B cell (primary cell): ENCODE measurements around the gene CDKAL1. TPM values are rescaled to one million over a fixed set of nuclear protein-coding genes. Genes with fewer than 3 reads are reported as not detected.

Experiments used
- ATAC-seq: fragments of 200-7000 bp; cut with Tn5 transposase; one replicate; pipeline ENCODE4 v1.10.0; 2021; ENCODE audit warnings: low read depth, mild to moderate bottlenecking, moderate number of reproducible peaks, moderate library complexity
- CTCF ChIA-PET: fragments of 350-600 bp; sonication (Branson Sonifier 250); formaldehyde crosslinking; loops from one replicate; lab custom pipeline; 2021; ENCODE audit warnings: antibody characterized with exemption, inconsistent platforms; lab: Charles Lee
- POLR2A ChIA-PET: fragments of 350-600 bp; sonication (Branson Sonifier 250); formaldehyde crosslinking; loops from one replicate; lab custom pipeline; 2021; ENCODE audit warnings: antibody characterized with exemption; lab: Charles Lee
- DNase-seq: peaks from one replicate; pipeline ENCODE4 v3.0.0; 2013
- H2AFZ ChIP-seq: 2 replicates; pipeline ENCODE4 v1.6.1; 2012; ENCODE audit warnings: mild to moderate bottlenecking, low read depth, low read length; ENCODE audit not compliant: insufficient read depth, poor library complexity, severe bottlenecking
- H3K27ac ChIP-seq, 2 donors: 1 replicate in 1 of 2; 2 replicates in 1 of 2; pipeline ENCODE4 v1.5.1; 2012 to 2013; ENCODE audit warnings: low read length in 2 of 2, mild to moderate bottlenecking in 2 of 2, moderate library complexity in 1 of 2
- H3K27me3 ChIP-seq, 4 experiments: fragments of 200-600 bp in 1 of 4; sonication (generic) in 1 of 4; replicated peaks in 1 of 4; 1 replicate in 2 of 4; 2 replicates in 2 of 4; pipeline versions ENCODE4 v1.6.1 to v1.7.0; 2013 to 2016; ENCODE audit warnings: low read length in 3 of 4, mild to moderate bottlenecking in 2 of 4, mixed read lengths in 1 of 4, moderate library complexity in 1 of 4; ENCODE audit not compliant: insufficient read depth in 4 of 4, control insufficient read depth in 3 of 4; ENCODE audit errors: control extremely low read depth in 1 of 4
- H3K36me3 ChIP-seq, 2 experiments: replicated peaks in 1 of 2; 1 replicate in 1 of 2; 2 replicates in 1 of 2; pipeline versions ENCODE4 v1.6.1 to v1.7.1; 2013; ENCODE audit warnings: low read length in 1 of 2; ENCODE audit not compliant: insufficient read depth in 2 of 2, control insufficient read depth in 1 of 2; ENCODE audit errors: control extremely low read depth in 1 of 2, extremely low read depth in 1 of 2
- H3K4me1 ChIP-seq, 2 donors: fragments of 200-600 bp in 1 of 2; sonication (generic) in 1 of 2; 1 replicate in 1 of 2; 2 replicates in 1 of 2; pipeline versions ENCODE4 v1.5.1 to v1.6.1; 2013 to 2017; ENCODE audit warnings: low read length in 2 of 2; ENCODE audit not compliant: control insufficient read depth in 2 of 2, insufficient read depth in 2 of 2
- H3K4me2 ChIP-seq: replicated peaks from 2 replicates; pipeline ENCODE3; 2012; ENCODE audit warnings: mild to moderate bottlenecking, low read depth, low read length; ENCODE audit not compliant: poor library complexity, severe bottlenecking
- H3K4me3 ChIP-seq, 5 experiments: fragments of 200-600 bp in 1 of 5; sonication (generic) in 1 of 5; 1 replicate in 3 of 5; 2 replicates in 2 of 5; pipeline versions ENCODE4 v1.5.1 to v1.7.0; 2011 to 2016; ENCODE audit warnings: low read length in 4 of 5, mild to moderate bottlenecking in 4 of 5, low read depth in 2 of 5, control low read depth in 1 of 5, moderate library complexity in 1 of 5; ENCODE audit not compliant: insufficient read depth in 1 of 5; ENCODE audit errors: control extremely low read depth in 1 of 5, extremely low read depth in 1 of 5
- H3K79me2 ChIP-seq: fragments of 200-600 bp; sonication (generic); one replicate; pipeline ENCODE4 v1.6.0; 2016; ENCODE audit warnings: low read length; ENCODE audit not compliant: control insufficient read depth, insufficient read depth
- H3K9ac ChIP-seq: fragments of 200-600 bp; sonication (generic); 2 replicates; pipeline ENCODE4 v1.6.1; 2017; ENCODE audit warnings: mild to moderate bottlenecking, low read length, moderate library complexity
- H3K9me3 ChIP-seq, 3 donors: one replicate each; pipeline versions ENCODE4 v1.6.1 to v1.7.1; 2013; ENCODE audit warnings: low read length in 2 of 3; ENCODE audit not compliant: control insufficient read depth in 2 of 3, insufficient read depth in 1 of 3; ENCODE audit errors: control extremely low read depth in 1 of 3
- H4K20me1 ChIP-seq: 2 replicates; pipeline ENCODE4 v1.6.0; 2012; ENCODE audit warnings: mild to moderate bottlenecking, low read length; ENCODE audit not compliant: insufficient read depth, control insufficient read depth, poor library complexity, severe bottlenecking
- H3K27ac Mint-ChIP-seq: one replicate; pipeline ENCODE4 v1.8.0; 2021; ENCODE audit warnings: mixed read lengths
- H3K27me3 Mint-ChIP-seq: one replicate; pipeline ENCODE4 v1.8.0; 2021; ENCODE audit warnings: mixed read lengths
- H3K4me1 Mint-ChIP-seq: one replicate; pipeline ENCODE4 v1.8.0; 2021; ENCODE audit warnings: mixed read lengths
- H3K4me3 Mint-ChIP-seq: one replicate; pipeline ENCODE4 v1.8.0; 2021; ENCODE audit warnings: mixed read lengths
- H3K9me3 Mint-ChIP-seq: one replicate; pipeline ENCODE4 v1.8.0; 2022; ENCODE audit warnings: mixed read lengths; ENCODE audit not compliant: insufficient read depth
- CTCF ChIP-seq: fragments of 200-600 bp; IDR thresholded peaks from one replicate; pipeline ENCODE4 v1.8.0; 2022; ENCODE audit warnings: antibody characterized with exemption, mild to moderate bottlenecking
- EZH2 ChIP-seq: IDR thresholded peaks from 2 replicates; pipeline ENCODE4 v1.6.1; 2012; ENCODE audit warnings: borderline replicate concordance, low read depth, mild to moderate bottlenecking, moderate library complexity, low read length; ENCODE audit not compliant: insufficient read depth, poor library complexity, severe bottlenecking
- whole genome bisulfite sequencing: methylation state at CpG from one replicate; pipeline ENCODE4 v1.1.5; 2013; ENCODE audit warnings: missing lambda C conversion rate; ENCODE audit not compliant: insufficient coverage; 5-methylcytosine and 5-hydroxymethylcytosine counted together
- intact Hi-C: fragments of 100-400 bp; cut with micrococcal nuclease; formaldehyde crosslinking; loops from one replicate; pipeline ENCODE4 v1.10.0; 2022
- polyA plus RNA-seq: library from polyadenylated mRNA; depleted of rRNA; stranded (reverse); fragments of >200 nt; gene quantifications from 2 replicates; pipeline ENCODE4 v1.2.3, GENCODE V29; 2012
- total RNA-seq, 2 donors: library from RNA; stranded (reverse); fragments of 120-200 nt in 1 of 2; gene quantifications; 1 replicate in 1 of 2; 2 replicates in 1 of 2; pipeline versions ENCODE4 v1.2.3 to v1.2.4, GENCODE V29; 2013 to 2022

CDKAL1 gene
- total and polyA plus RNA-seq, 2 donors (not counting 1 experiment from before 2014, with no cell fraction given), result 6.1 to 33.3 TPM

DNA sequence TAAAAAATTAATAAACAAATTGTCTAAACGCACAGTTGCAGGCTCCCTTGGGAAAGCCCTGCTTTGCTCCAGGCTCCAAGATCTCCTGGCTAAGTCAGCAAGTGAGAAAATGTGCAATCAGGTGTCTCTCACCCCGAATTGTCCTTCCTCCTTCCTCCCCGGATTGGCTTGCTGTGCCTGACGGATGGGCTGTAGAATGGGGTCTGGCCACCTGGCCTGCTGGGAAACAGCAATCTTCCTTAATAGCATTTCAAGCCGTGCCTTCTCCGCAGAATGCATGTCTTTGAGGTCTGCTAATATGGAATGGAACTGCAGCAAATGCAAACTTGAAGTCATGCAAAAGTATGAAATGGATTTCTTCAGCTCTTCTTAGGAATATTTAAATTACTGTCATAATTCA, 43.7 kb upstream of the CDKAL1 start:
- H2AFZ ChIP-seq, result no peak overlapping the region
- no peaks in the 10 kb centered on the region for H4K20me1 ChIP-seq
- no peak for TF ChIP-seq CTCF
- TF ChIP-seq EZH2, result no peak
- Mint-ChIP-seq H3K27me3 (no peaks in the 10 kb centered on the region), H3K27ac (no peak overlapping the region), H3K9me3 (no peaks in the 10 kb centered on the region), H3K4me1 (no peaks in the 10 kb centered on the region), H3K4me3 (no peak overlapping the region)
- no peaks in the 10 kb centered on the region for H3K27me3 ChIP-seq
- no peak overlapping the region for H3K27ac ChIP-seq
- no peaks in the 10 kb centered on the region for H3K79me2 ChIP-seq
- H3K36me3 ChIP-seq, result peaks cover 0 to 21% of the 10 kb centered on the region in 2 experiments
- no peak overlapping the region for H3K4me3 ChIP-seq
- no peaks in the 10 kb centered on the region for H3K9me3 ChIP-seq
- ATAC-seq (no peak), DNase-seq (no peak)
- intact Hi-C loops, result no loop called here
- WGBS, result 95% methylated on average over 4 of the region's 6 CpGs
- ChIA-PET CTCF (interaction anchor here (1.1 kb wide), 1 partner anchor 85 kb away, joined by 3 read pairs; no protein-coding TSS in a partner anchor), POLR2A (no interaction called here)
- no peak overlapping the region for H3K9ac ChIP-seq
- no peaks in the 10 kb centered on the region for H3K4me1 ChIP-seq
- H3K4me2 ChIP-seq, result no peak overlapping the region

- H3K4me1 Mint-ChIP-seq, result no peaks in the 10 kb centered on the region
- Histone ChIP-seq H3K4me1 (no peaks in the 10 kb centered on the region), H3K9ac (no peak overlapping the region), H3K4me2 (no peak overlapping the region), H3K4me3 (no peak overlapping the region), H3K36me3 (peaks cover 0 to 14% of the 10 kb centered on the region in 2 experiments), H3K27ac (no peak overlapping the region), H3K27me3 (no peaks in the 10 kb centered on the region), H3K79me2 (no peaks in the 10 kb centered on the region), H3K9me3 (no peaks in the 10 kb centered on the region), H2AFZ (no peak overlapping the region), H4K20me1 (no peaks in the 10 kb centered on the region)
- ATAC-seq (no peak), DNase-seq (no peak)
- TF ChIP-seq EZH2 (no peak), CTCF (no peak)
- H3K9me3 Mint-ChIP-seq, result no peaks in the 10 kb centered on the region
- H3K27ac Mint-ChIP-seq, result no peak overlapping the region
- POLR2A ChIA-PET, result no interaction called here
- CTCF ChIA-PET, result no interaction called here
- intact Hi-C loops, result no loop called here
- WGBS, result no CpG with 5 or more reads among the region's 2 CpGs
- H3K27me3 Mint-ChIP-seq, result no peaks in the 10 kb centered on the region
- H3K4me3 Mint-ChIP-seq, result no peak overlapping the region
Observed at GRCh38 chr6:20492099-20492498, 42.2 kb upstream of the CDKAL1 start.
